Lung (tissue), 12 donors: Measurements from ENCODE around the gene BORCS8. TPM values are rescaled to one million over a fixed set of nuclear protein-coding genes. Genes with fewer than 3 reads are reported as not detected.
A peak's percentile ranks its signal among the peaks of the same experiment; 100 is the strongest.

Experiments
- ATAC-seq: fragments of 200-7000 bp; cut with Tn5 transposase; one replicate; pipeline ENCODE4 v1.9.1; 2020; ENCODE audit warnings: moderate number of reproducible peaks; ENCODE audit not compliant: insufficient read depth, low FRiP score
- DNase-seq, 3 donors: peaks; one replicate each; pipeline ENCODE4 v3.0.0-alpha.2; 2013 to 2017
- H3K27ac ChIP-seq, 2 donors: one replicate each; pipeline ENCODE4 v1.5.1; 2013; ENCODE audit warnings: mild to moderate bottlenecking in 2 of 2, moderate library complexity in 2 of 2, control low read depth in 1 of 2, inconsistent platforms in 1 of 2, low read depth in 1 of 2, low read length in 1 of 2
- H3K27me3 ChIP-seq, 3 donors: one replicate each; pipeline ENCODE4 v1.5.1; 2013; ENCODE audit warnings: low read length in 2 of 3; ENCODE audit not compliant: control insufficient read depth in 3 of 3, insufficient read depth in 3 of 3
- H3K36me3 ChIP-seq, 4 donors: one replicate each; pipeline ENCODE4 v1.5.1; 2013; ENCODE audit warnings: low read length in 4 of 4, mild to moderate bottlenecking in 1 of 4, moderate library complexity in 1 of 4; ENCODE audit not compliant: control insufficient read depth in 4 of 4, insufficient read depth in 4 of 4
- H3K4me1 ChIP-seq, 5 donors: one replicate each; pipeline ENCODE4 v1.5.1; 2013; ENCODE audit warnings: low read length in 5 of 5, mild to moderate bottlenecking in 2 of 5, moderate library complexity in 1 of 5; ENCODE audit not compliant: control insufficient read depth in 5 of 5, insufficient read depth in 5 of 5
- H3K4me3 ChIP-seq: one replicate; pipeline ENCODE4 v1.5.1; 2013; ENCODE audit warnings: mild to moderate bottlenecking, control low read depth, moderate library complexity
- H3K9ac ChIP-seq, 2 donors: one replicate each; pipeline ENCODE4 v1.5.1; 2013; ENCODE audit warnings: low read length in 2 of 2, control low read depth in 1 of 2; ENCODE audit not compliant: insufficient read depth in 1 of 2
- H3K9me3 ChIP-seq, 4 donors: one replicate each; pipeline ENCODE4 v1.5.1; 2013; ENCODE audit warnings: low read length in 3 of 4, mild to moderate bottlenecking in 1 of 4, moderate library complexity in 1 of 4; ENCODE audit not compliant: control insufficient read depth in 4 of 4, insufficient read depth in 3 of 4
- CTCF ChIP-seq: IDR thresholded peaks from 2 replicates; pipeline ENCODE4 v1.5.1; 2012; ENCODE audit warnings: mild to moderate bottlenecking; ENCODE audit errors: control extremely low read depth, extremely low read depth
- WGBS, 2 donors: extraction: QIAGEN DNeasy Blood & Tissue Kit; methylation state at CpG; one replicate each; pipeline ENCODE4 v1.1.7; 2013; 5-methylcytosine and 5-hydroxymethylcytosine counted together
- polyA plus RNA-seq, 2 donors: library from polyadenylated mRNA; stranded (reverse); fragments of 200-250 nt; gene quantifications; one replicate each; pipeline ENCODE4 v1.2.1, GENCODE V29; 2013
- total RNA-seq, 2 donors: library from RNA; depleted of rRNA in 1 of 2; stranded (reverse); fragments of >200 nt in 1 of 2; gene quantifications; one replicate each; pipeline ENCODE4 v1.2.1, GENCODE V29; 2014 to 2021
- donor health status: control.
- donor health status: control.
- donor health status: Bipolar disorder and iron deficiency.
- donor health status: healthy.
- donor health status: DM: yes; HTN: yes; CAD: no.

The BORCS8 gene
- total and polyA plus RNA-seq, 4 donors: 10.0 to 41.4 (median 34.2) TPM

- no peak overlapping the region for H3K9ac ChIP-seq
- no peak for TF ChIP-seq CTCF
- H3K9me3 ChIP-seq: no peaks in the 10 kb centered on the region
- peaks cover 5 to 15% (median 7%) of the 10 kb centered on the region in 4 donors for H3K36me3 ChIP-seq
- H3K27me3 ChIP-seq: no peaks in the 10 kb centered on the region
- no peak overlapping the region for H3K4me3 ChIP-seq
- no peak for DNase-seq
- H3K4me1 ChIP-seq: peaks cover 0 to 8% (median 5%) of the 10 kb centered on the region in 5 donors
- 74 to 77% methylated on average over 9 of the region's 9 CpGs for WGBS, 2 donors
- peak; percentile 17 for ATAC-seq
- no peak overlapping the region for H3K27ac ChIP-seq
Observed at GRCh38 chr19:19185853-19186740, 5.9 kb downstream of the BORCS8 start.

- ATAC-seq (no peak), DNase-seq (no peak)
- Histone ChIP-seq H3K4me1 (no peaks in the 10 kb centered on the region), H3K27ac (no peak overlapping the region), H3K9ac (no peak overlapping the region), H3K9me3 (peaks cover 0 to 4% (median 0%) of the 10 kb centered on the region in 4 donors), H3K27me3 (no peaks in the 10 kb centered on the region), H3K4me3 (no peak overlapping the region), H3K36me3 (peaks cover 10 to 29% (median 14%) of the 10 kb centered on the region in 4 donors)
- 57 to 87% methylated on average over 9 of the region's 9 CpGs for WGBS, 2 donors
- TF ChIP-seq CTCF: no peak
Observed at GRCh38 chr19:19181488-19181998, 10.4 kb downstream of the BORCS8 start.

- peaks cover 0 to 4% (median 0%) of the 10 kb centered on the region in 4 donors for H3K9me3 ChIP-seq
- no peaks in the 10 kb centered on the region for H3K4me1 ChIP-seq
- H3K27ac ChIP-seq: no peak overlapping the region
- whole genome bisulfite sequencing, 2 donors: 88 to 91% methylated on average over 17 of the region's 17 CpGs
- no peaks in the 10 kb centered on the region for H3K27me3 ChIP-seq
- DNase-seq (no peak), ATAC-seq (no peak)
- peaks cover 10 to 26% (median 15%) of the 10 kb centered on the region in 4 donors for H3K36me3 ChIP-seq
- no peak for TF ChIP-seq CTCF
- H3K9ac ChIP-seq: no peak overlapping the region
- no peak overlapping the region for H3K4me3 ChIP-seq
Observed at GRCh38 chr19:19179548-19180441, 12.2 kb downstream of the BORCS8 start.
